HG02970 (cell line): ENCODE data around the gene SLC39A6.
"Not testable (repeated sequence)": the region's sequence is repeated elsewhere in the genome, so short reads cannot be mapped to it uniquely, and the experiment has no call there.

Experiments used
- ATAC-seq: cut with Tn5 transposase; IDR thresholded peaks from one replicate; pipeline ENCODE4 v1.9.1; 2021; ENCODE audit warnings: mild to moderate bottlenecking, moderate library complexity, moderate number of reproducible peaks; ENCODE audit not compliant: unreplicated experiment, low FRiP score

SLC39A6 gene

DNA sequence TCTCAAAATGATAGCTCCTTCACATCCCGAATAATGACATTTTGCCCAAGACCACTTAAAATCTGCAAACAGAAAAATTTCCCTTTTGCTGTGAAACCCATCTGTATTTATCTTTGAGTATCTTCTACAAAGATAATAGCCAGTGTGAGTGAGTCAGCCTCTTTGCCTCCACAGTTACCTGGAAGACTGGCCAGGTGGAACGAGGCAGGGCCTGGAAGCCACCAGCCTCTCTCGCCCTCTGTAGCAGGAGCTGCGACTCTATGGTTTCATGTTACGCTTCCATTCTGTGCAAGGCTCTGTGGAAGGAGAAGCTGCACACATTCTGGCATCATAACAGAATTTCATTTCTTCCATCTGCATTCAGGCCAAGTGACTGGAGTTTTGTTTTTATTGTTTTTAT is 10.1 kb upstream of the SLC39A6 start:
- ATAC-seq = no peak

DNA sequence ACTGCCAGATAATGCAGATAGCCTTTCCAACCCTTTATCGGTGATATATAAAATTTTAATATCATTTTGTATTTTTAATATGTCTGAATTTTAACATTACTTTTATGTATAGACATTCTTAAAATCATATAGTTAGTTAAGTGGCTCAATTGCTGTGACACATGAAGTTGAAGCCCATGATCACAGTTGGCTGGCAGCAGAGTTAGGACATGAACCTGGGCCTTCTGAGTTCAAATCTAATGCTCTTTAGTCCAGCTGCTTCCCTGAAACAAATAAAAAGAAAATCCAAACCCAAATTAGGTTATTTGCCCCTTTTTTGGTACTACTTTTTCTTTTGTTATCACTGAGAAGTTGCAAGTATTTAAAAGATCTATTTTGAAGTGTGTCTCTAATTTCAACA is 6.1 kb upstream of the SLC39A6 start:
- ATAC-seq = no peak

DNA sequence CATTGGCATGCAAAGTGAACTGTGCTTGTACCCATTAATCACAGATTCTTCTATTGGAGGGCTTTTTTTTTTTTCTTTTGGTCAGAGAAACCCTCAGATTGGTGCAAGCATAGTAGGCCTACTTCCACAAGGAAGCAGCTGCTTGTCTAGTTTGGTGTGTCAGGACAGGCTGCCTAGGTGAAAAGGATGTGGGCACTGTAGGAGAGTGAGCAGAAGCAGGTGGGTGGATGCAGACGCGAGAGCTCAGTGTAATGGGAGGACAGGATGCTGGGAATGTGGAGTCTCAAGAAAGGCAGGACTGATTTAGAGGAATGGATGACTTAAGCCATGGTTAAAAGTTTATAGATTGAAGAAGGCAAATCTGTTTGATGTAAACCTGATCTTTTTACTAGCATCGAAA is 3.6 kb upstream of the SLC39A6 start:
- no peak for ATAC-seq

DNA sequence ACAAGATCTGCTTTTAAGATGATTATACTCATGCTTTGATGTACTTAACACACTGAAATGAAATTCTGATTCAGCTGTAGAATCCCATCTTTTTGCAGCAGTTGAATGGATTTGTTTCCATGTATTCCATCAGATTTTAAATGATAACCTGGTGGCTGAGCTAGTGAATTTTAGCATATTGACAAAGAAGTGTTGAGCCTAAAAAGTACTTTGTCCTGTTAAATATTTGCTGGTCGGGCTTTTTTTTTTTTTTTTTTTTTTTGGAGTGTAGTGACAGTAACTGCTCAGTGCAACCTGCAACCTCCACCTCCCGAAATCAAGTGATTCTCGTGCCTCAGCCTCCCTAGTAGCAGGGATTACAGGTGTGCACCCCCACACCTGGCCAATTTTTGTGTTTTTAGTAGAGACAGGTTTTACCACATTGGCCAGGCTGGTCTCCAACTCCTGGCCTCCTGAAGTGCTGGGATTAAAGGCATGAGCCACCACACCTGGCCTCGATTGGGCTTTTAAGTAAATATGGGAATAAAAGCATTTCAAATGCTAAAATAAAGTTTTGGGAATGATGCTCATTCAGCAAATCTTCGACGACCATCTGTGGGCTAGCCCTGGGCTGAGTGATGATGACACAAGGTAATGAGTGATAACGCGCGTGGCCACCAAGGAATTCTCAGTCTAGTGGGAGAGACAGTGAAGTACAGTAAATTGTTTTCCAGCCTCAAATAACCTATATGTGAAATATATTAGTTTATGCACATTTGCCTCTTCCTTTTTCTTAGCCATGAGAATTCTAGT is 2.7 kb upstream of the SLC39A6 start:
- ATAC-seq = no peak

DNA sequence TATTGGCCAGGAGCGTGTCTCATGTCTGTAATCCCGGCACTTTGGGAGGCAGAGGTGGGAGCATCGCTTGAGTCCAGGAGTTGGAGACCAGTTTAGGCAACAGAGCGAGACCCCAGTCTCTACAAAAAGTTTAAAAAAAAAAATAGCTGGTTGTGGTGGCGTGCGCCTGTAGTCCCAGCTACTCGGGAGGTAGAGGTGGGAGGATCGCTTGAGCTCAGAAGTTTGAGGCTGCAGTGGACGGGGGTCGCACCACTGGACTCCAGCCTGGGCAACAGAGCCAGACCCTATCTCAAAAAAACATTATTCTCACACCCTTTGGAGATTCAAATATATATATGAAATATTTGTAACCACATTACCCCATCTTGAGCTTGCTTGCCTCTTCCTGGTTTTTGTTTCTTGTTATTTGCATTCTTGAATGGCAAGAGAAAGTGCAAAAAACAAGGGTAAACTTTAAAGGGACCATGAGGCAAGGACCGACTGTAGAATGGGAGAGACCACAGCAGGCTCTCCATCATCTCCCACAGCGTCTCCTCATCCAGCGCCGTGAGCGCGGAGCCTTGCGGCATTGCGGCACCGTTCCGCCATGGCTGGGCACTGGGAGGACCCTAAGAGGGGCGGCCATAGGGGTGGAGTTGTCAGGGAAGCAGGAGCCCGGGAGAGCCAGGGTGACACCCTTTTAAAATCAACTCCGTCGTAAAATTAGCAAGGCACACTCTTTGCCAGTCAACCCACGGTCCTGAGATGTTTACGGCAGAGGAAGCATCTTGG is 1.9 kb upstream of the SLC39A6 start:
- ATAC-seq = no peak

DNA sequence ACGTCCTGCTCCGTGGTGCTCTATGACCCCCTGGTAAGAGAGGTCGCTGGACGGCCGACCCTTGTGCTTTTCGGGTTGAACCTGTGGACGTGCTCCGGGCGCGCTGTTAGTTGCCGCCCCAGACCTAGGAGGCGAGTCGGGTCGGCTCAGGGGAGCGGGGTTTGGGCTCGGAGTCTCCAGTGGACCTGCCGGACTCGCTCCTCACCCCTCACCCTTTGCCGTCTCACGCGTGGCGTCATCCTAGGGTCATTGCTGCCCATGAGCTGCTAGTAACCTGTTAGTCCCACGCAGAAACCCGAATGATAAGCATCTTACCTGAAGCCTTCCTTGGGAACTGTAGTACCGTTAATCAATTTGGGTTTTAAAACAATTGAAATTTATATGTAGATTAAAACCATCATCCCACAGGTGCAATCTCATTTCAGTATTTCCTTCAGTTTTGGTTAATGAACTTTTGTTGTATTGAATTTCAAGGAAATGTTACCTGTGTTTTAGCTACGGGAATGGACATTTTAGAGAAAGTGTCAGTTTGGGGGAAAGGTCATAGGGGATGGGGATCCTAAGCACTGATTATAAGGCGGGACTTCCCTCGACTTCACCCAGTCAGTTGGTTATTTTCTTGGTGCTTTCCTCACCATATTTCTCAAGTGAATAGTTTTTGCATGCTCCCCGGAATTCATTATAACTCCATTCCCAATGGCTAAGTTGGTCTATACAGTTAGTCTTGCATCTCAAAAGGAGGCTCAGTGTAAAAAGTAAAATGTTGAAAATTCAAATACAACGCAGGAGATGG is 1.1 kb upstream of the SLC39A6 start:
- peak; percentile 19 for ATAC-seq

DNA sequence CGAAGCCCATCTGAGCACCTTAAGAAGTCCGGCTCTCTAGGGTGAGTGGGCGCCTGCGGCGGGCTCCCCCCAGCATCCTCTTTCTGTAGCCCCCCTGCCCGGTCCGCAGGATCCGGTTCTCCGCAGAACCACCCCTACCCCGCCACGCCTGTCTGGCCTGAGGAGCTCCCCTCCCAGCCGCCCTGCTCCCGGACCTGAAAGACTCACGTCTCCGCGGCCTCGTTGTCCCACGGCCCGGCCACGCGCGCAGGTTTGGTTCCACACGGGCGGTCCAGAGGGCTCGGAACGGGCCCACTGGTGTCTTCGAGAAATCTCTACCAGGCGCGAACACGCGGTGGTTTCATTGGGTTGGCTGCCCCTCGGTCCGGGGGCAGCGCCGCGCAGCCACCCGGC is 237 bp downstream of the SLC39A6 start:
- ATAC-seq = peak; percentile 4

DNA sequence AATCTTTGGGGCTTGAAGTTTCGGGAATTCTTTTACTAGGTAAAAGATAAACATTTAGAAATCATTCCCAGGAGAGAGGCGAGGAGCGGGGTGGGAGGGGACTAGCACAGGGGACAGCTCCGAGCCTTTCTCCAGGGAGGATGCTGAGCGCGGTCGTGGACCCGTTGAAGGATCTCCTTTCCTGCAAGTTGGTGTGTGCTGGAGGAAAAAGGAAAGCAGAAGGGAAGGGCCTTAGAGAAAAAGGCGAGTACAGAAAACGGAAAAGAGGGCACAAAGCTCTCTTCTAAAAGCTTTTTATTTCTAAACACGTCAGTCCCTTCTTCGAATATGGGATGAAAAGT is 640 bp downstream of the SLC39A6 start:
- ATAC-seq = no peak

DNA sequence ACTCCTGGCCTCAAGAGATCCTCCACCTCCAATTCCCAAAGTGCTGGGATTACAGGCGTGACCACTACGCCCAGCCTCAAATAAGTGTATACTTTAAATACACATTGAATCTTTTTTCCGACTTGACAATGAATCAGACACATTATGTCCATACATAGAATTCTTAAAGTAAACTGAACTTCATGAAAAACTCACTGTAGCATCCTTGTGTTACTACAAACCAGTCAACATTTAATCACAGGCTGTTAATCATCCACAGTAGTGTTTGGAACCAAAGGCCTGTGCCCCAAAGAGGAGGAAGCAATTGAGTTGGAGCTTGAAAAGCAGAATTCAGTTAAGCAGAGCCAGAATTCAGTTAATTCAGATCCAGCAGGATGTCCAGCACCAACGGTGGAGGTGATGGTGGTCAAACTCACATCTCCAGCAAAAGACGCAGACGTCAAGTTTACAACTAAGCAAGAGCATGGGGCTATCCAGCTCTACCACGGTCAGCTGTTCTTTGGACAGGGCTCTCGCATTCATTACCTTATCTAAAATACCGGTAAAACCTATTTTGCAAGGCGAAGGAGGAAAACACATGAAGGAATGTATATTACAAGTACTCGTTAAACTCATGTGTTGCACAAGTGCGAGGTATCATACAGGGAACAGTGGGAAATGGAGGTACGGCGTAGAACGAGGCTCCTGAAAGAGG is 1.2 kb downstream of the SLC39A6 start:
- ATAC-seq = no peak

DNA sequence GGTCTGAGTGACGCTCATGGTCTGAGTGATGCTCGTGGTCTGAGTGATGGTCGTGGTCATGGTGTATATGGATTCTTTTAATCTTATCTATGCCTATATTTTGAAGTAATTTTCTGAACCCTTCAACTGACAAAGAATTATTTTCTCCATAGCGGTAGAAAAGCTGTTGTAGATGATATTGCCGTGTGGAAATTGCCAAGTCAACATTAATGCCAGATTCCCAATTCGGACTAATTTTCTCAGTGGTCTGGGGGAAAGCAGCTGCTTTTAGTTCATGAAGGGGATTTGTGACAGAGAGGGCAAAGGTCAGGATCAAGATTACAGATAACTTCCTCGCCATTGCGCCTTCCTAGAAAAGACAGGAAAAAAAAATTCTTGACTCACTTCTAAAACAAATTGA is 2.5 kb downstream of the SLC39A6 start:
- ATAC-seq = no peak

DNA sequence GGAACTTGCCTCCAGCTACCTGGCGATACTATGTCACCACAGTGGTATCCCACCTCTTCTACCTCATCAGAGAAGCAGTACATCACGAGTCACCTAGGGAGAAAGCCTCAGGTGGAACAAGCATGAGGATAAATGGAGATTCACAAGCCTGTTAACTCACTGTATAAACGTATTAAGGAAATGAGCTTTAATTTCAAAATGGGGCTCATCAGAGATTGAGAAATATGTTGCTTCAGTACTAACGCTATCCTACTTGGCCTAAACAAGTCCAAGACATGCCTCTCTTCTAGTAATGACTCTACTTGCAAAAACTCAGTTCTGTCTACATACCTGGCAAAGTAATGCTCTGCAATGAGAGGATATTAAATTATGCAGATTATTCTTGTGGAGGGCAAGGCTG is 4.3 kb downstream of the SLC39A6 start:
- ATAC-seq = no peak

DNA sequence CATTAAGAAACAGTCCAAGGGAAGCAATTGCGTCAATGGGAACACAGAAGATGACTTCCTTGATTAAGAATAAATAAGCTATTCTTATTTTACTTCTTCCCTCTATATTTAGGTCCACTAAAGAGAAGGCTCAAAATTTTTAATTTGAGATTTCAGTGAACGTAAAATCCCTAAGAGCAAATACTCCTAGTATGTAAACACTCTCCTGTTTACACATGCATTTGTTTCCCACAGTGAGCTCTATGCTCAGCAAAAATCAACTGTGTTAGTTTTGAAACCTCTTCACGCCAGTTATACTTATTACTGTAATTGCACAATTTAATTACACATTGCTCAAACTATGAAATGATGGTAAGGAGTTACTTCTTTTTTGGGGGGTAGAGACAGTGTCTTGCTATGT is 8.8 kb downstream of the SLC39A6 start:
- no peak for ATAC-seq

DNA sequence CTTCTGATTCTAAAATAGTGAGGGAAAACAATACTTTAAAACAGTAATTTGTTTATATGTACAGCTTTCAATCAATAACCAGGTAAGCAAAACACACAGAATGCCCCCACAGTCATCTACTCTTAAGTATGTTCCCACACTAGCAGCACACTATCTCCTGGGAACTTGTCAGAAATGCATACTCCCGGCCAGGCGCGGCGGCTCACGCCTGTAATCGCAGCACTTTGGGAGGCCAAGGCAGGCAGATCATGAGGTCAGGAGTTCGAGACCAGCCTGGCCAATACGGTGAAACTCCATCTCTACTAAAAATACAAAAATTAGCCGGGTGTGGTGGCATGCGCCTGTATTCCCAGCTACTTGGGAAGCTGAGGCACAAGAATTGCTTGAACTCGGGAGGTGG is 12.4 kb downstream of the SLC39A6 start:
- ATAC-seq = not testable (repeated sequence)

DNA sequence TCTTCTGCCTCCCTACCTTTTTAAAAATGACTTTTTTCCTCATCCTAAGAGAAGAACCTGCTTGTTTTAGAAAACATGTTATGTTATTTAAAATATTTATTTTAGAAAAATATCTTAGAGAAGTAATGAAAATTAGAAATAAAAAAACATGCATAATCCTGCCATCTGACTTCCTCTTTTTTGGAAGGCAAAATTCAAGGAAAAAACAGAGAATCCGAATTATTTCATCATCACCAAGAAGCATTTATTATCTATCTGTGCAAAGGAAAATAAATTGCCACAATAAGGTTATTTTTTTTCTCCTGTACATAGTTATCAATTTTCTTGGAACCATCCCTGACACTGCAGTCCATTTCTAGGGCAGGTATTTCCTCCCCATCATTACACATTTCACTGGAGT is 14.4 kb downstream of the SLC39A6 start:
- ATAC-seq = no peak

DNA sequence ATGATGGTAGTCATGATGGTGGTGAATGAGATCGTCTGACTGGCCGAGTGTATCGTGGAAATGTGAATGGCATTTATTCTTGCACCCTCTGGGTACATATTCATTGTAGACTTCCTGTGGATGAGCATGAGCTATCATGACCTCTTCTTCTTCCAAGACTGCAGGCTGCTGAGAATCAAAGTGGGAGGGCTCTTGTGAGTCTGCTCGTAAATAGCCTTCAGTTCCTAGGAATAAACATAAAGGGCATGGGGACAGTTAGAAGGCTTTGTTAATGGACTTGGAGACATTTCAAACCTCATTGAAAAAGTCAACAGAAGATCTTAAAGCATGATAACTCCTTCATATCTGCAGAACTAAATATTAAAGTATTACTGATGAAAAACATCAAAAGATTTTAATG is 14.9 kb downstream of the SLC39A6 start:
- no peak for ATAC-seq

DNA sequence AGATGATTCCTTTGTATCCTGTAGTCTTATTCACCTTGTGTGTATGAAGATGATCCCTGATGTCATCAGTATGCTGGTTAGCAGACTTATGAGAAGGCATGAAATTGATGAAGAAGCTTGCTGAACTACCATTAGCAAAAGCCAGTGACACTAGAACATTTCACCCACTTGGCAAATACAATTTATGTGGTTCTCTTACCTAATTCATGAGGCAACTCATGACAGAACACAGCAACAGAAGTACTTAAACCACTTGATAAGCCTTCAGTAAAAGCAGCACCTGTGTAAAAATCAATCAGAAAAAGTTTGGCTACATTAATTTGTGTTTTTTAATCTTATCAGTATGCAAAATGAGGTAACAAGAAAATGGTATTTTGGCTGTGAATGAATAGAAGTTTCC is 16.8 kb downstream of the SLC39A6 start:
- ATAC-seq = no peak

DNA sequence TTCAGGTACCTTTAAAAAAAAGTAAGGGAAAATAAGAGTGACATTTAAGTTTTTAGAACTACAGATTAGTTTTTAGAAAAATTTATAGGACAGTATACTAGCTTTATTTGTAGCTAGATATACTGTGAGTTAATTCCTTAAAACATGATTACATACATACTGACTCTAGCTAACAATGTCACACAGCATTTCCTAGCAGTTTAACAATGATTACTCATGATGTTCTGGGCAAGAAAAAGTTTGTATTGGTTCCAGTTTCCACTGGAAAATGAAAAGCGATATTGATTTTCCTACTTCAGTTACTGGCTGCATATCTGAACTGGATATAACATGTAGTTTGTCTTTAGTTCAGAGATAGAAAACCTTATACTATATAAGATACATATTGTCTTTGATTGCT is 19.4 kb downstream of the SLC39A6 start:
- ATAC-seq = no peak

DNA sequence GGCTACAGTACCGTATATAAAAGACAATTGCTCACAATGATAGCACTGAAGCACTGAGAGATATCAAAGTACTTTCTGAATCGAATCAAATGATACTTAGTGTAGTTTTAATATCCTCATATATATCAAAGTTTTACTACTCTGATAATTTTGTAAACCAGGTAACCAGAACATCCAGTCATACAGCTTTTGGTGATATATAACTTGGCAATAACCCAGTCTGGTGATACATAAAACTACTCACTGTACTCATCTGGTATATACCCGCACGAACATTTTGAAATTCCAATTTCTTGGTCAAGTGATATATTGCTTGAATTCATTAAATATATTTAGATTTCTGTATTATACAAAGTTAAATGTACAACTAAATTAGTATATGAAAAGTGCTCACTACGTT is 20.5 kb downstream of the SLC39A6 start:
- ATAC-seq = no peak

DNA sequence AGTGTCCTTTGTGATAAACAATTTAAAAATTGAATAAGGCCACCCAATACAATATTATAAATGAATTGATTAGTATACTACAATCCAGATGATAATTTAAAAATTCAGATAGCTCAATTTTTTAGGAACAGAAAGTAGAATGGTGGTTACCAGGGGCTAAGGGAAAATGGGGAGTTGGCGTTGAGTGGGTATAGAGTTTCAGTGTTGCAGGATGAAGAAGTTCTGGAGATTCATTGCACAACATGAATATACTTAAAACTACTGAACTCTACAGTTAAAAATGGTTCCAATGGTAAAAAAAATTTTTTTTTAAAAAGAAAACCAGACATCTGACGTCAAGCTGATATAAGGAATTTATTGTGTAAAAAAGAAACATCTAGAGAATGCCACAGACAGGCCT is 20.9 kb downstream of the SLC39A6 start:
- no peak for ATAC-seq

DNA sequence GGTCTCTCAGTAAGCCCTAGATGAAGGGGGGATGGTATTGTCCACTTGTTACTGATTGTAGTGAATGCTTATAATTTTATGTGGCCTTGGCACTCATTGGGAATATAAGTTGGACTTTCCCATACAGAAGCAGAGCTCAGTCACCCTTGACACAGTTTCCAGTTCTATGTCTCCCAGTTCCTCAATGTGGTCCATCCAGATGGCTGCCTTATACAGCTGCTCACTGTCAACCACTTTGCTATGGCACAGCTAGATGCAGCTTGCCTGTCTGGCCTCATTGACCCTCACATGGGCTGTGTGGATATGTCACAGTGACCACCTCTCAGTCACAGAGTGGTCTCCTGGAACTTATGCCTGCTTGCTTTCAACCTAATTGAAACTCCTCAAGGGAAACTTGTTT is 21.7 kb downstream of the SLC39A6 start:
- ATAC-seq = no peak

DNA sequence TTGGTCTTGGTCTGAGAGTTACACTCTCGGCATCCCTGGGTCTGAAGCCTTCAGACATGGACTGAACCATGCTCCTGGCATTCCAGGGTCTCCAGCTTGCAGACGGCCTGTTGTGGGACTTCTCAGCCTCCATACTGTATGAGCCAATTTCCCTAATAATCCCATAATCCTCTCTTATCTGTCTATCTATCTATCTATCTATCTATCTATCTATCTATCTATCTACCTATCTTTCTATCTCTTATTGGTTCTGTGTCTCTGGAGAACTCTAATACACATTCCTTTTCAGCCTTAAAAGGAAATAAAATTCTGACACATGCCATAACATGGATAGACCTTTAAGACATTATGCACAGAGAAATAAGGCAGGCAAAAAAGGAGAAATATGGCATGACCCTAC is 24.4 kb downstream of the SLC39A6 start:
- no peak for ATAC-seq
